GM06990 (cell line): ENCODE measurements around the gene CACNA1C.

ENCODE experiments used
- DNase-seq: peaks from one replicate; pipeline ENCODE4 v3.0.0-alpha.2; 2011; ENCODE audit not compliant: insufficient read length; ENCODE audit errors: extremely low read depth
- H3K27me3 ChIP-seq: replicated peaks from 2 replicates; pipeline ENCODE4 v1.6.0; 2011; ENCODE audit warnings: low read length; ENCODE audit not compliant: control insufficient read depth, insufficient read depth
- H3K36me3 ChIP-seq: 2 replicates; pipeline ENCODE4 v1.5.1; 2011; ENCODE audit warnings: low read length; ENCODE audit not compliant: control insufficient read depth, insufficient read depth
- H3K4me3 ChIP-seq: replicated peaks from 2 replicates; pipeline ENCODE4 v1.5.1; 2011; ENCODE audit warnings: low read depth, mild to moderate bottlenecking, control low read depth, low read length
- TF ChIP-seq, protein P1 (sequence below): IDR thresholded peaks from 2 replicates; pipeline ENCODE4 v1.5.1; 2011; ENCODE audit warnings: low read length, control low read depth, mild to moderate bottlenecking, inconsistent platforms; ENCODE audit not compliant: insufficient read depth, poor library complexity, severe bottlenecking

Gene CACNA1C

GRCh38 chr12:2501464-2502191, 448.8 kb downstream of the CACNA1C start:
- DNase-seq = no peak
- no peak overlapping the region for H3K4me3 ChIP-seq
- TF ChIP-seq, protein P1, sequence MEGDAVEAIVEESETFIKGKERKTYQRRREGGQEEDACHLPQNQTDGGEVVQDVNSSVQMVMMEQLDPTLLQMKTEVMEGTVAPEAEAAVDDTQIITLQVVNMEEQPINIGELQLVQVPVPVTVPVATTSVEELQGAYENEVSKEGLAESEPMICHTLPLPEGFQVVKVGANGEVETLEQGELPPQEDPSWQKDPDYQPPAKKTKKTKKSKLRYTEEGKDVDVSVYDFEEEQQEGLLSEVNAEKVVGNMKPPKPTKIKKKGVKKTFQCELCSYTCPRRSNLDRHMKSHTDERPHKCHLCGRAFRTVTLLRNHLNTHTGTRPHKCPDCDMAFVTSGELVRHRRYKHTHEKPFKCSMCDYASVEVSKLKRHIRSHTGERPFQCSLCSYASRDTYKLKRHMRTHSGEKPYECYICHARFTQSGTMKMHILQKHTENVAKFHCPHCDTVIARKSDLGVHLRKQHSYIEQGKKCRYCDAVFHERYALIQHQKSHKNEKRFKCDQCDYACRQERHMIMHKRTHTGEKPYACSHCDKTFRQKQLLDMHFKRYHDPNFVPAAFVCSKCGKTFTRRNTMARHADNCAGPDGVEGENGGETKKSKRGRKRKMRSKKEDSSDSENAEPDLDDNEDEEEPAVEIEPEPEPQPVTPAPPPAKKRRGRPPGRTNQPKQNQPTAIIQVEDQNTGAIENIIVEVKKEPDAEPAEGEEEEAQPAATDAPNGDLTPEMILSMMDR = no peak
- no peaks in the 10 kb centered on the region for H3K36me3 ChIP-seq
- H3K27me3 ChIP-seq = peaks cover 2% of the 10 kb centered on the region; the same call in 1 of the 2 replicates

DNA sequence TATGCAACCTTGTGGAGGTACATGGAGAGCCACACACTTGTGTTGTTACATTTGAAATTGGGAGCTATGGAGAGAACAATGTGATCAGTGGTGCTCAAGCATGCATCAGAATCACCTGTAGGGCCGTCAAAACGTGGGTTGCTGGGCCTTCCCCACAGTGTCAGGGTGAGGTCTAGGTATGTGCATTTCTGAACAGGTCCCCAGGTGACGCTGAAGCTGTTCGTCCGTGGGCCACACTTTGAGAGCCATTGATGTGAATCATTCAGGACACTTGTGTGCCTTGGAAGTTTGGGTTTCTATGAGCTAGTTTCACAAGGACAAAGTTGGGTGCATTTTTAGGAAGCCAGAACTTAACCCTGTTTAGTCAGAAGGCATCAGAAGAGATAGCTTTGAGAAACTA, 450.2 kb downstream of the CACNA1C start:
- Histone ChIP-seq H3K36me3 (no peaks in the 10 kb centered on the region), H3K27me3 (peaks cover 2% of the 10 kb centered on the region; the same call in 1 of the 2 replicates), H3K4me3 (no peak overlapping the region)
- TF ChIP-seq, protein P1 = no peak
- DNase-seq = no peak

DNA sequence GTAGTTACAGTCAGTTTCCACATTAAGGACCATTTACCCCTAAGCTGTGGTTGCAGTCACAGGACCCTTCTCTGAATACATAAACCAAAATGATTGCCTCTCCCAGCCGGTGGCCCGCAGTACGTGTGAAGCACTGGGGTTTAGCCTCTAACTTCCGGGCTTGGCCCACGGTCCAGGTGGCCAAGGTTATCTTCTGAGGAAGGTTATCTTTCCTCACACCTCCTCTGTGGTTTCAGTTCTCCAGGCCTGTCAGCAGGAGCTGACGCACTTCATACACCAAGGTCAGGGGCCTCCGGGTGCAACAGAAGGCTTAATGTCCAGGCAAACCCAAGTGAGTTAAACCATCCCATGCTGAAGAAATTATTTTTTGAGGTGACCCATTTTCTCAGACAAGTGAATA, 451.0 kb downstream of the CACNA1C start:
- no peak for DNase-seq
- TF ChIP-seq, protein P1 = no peak
- H3K36me3 ChIP-seq = no peaks in the 10 kb centered on the region
- H3K27me3 ChIP-seq = peaks cover 2% of the 10 kb centered on the region; the same call in 1 of the 2 replicates
- no peak overlapping the region for H3K4me3 ChIP-seq

- H3K27me3 ChIP-seq = peaks cover 2% of the 10 kb centered on the region
- TF ChIP-seq, protein P1 = no peak
- no peak for DNase-seq
These were observed 451.8 kb downstream of the CACNA1C start for GRCh38 chr12:2504577-2504976.

GRCh38 chr12:2507814-2508213, 455.0 kb downstream of the CACNA1C start:
- H3K4me3 ChIP-seq = no peak overlapping the region
- no peaks in the 10 kb centered on the region; the same call in none of the 2 replicates for H3K27me3 ChIP-seq
- TF ChIP-seq, protein P1 = no peak
- no peaks in the 10 kb centered on the region for H3K36me3 ChIP-seq
- no peak for DNase-seq

More at GRCh38 chr12:2504577-2504976, 451.8 kb downstream of the CACNA1C start:
- no peaks in the 10 kb centered on the region for H3K36me3 ChIP-seq
- no peak overlapping the region for H3K4me3 ChIP-seq

DNA sequence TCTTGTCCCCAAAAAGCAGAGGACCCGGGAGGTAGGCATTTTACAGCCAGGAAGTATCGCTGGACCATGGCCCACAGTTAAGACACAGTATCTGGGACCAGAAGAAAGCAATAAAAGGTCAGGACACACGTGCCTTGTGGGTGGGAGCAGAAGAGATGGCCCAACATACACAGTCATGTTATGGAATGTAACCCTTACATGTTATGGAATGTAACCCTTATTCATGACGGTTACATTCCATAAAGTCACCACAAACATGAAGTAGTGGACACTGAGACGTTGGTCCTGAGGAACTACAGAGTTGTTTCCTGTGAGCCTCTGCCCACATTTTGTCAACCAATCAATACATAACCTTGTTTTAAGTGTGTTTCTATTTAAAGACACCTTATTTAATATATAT, 456.4 kb downstream of the CACNA1C start:
- no peaks in the 10 kb centered on the region for H3K36me3 ChIP-seq
- TF ChIP-seq, protein P1 = no peak
- no peaks in the 10 kb centered on the region; the same call in none of the 2 replicates for H3K27me3 ChIP-seq
- H3K4me3 ChIP-seq = no peak overlapping the region
- no peak for DNase-seq
